Kidney (tissue), 14 donors: ENCODE results near the gene ITGA2. TPM values are rescaled to one million over a fixed set of nuclear protein-coding genes. Genes with fewer than 3 reads are reported as not detected.
A peak's percentile ranks its signal among the peaks of the same experiment; 100 is the strongest.

Experiments
- DNase-seq, 5 donors: peaks; one replicate each; pipeline ENCODE4 v3.0.0-alpha.2; 2013 to 2020
- FAIRE-seq: peaks from 2 replicates; lab custom pipeline; 2012; peaks lifted over from hg19 to GRCh38; lab: Jason Lieb, UNC
- H3K27ac ChIP-seq, 2 donors: one replicate each; pipeline ENCODE4 v1.7.0; 2013; ENCODE audit warnings: low read depth in 2 of 2, low read length in 2 of 2, inconsistent platforms in 1 of 2
- H3K27me3 ChIP-seq: one replicate; pipeline ENCODE4 v1.7.1; 2013; ENCODE audit warnings: low read length, inconsistent platforms; ENCODE audit not compliant: control insufficient read depth, insufficient read depth
- H3K36me3 ChIP-seq, 3 donors: one replicate each; pipeline versions ENCODE4 v1.7.0 to v1.7.1; 2013; ENCODE audit warnings: low read length in 3 of 3, control low read depth in 1 of 3, inconsistent platforms in 1 of 3; ENCODE audit not compliant: insufficient read depth in 3 of 3, control insufficient read depth in 2 of 3
- H3K4me1 ChIP-seq, 3 donors: one replicate each; pipeline versions ENCODE4 v1.7.0 to v1.7.1; 2013; ENCODE audit warnings: low read length in 3 of 3, inconsistent platforms in 1 of 3, low read depth in 1 of 3; ENCODE audit not compliant: control insufficient read depth in 2 of 3, insufficient read depth in 2 of 3
- H3K4me3 ChIP-seq, 3 donors: one replicate each; pipeline versions ENCODE4 v1.7.0 to v1.8.1; 2013; ENCODE audit warnings: low read length in 3 of 3, control low read depth in 1 of 3, inconsistent platforms in 1 of 3
- H3K9ac ChIP-seq, 3 donors: one replicate each; pipeline versions ENCODE4 v1.7.0 to v1.7.1; 2013; ENCODE audit warnings: low read length in 3 of 3, control low read depth in 1 of 3, inconsistent platforms in 1 of 3
- H3K9me3 ChIP-seq, 3 donors: one replicate each; pipeline versions ENCODE4 v1.7.0 to v1.7.1; 2013; ENCODE audit warnings: low read length in 3 of 3, control low read depth in 1 of 3, inconsistent platforms in 1 of 3; ENCODE audit not compliant: control insufficient read depth in 2 of 3, insufficient read depth in 1 of 3
- intact Hi-C: fragments of 100-400 bp; cut with DNase I; formaldehyde crosslinking; loops from one replicate; pipeline ENCODE4 v1.11.1; 2022
- polyA plus RNA-seq: library from polyadenylated mRNA; stranded (reverse); fragments of 350-450 nt; fragmentation: Illumina TruSeq; extraction: RNeasy Lipid Tissue Mini Kit (QIAGEN cat#74804); gene quantifications from one replicate; pipeline ENCODE4 v1.2.3, GENCODE V29; 2014; ENCODE audit warnings: low read depth, low replicate concordance; ENCODE audit not compliant: insufficient read depth
- total RNA-seq: library from RNA; stranded (reverse); fragmentation: NEBNext Ultra II Directional; extraction: Animal tissue kit (Norgen Biotek cat#: 25700); gene quantifications from one replicate; pipeline ENCODE4 v1.2.1, GENCODE V29; 2021
- TF ChIP-seq, protein P1 (sequence below): IDR thresholded peaks from 3 replicates; pipeline ENCODE4 v1.5.1; 2012; ENCODE audit warnings: mild to moderate bottlenecking, moderate library complexity, borderline replicate concordance; ENCODE audit not compliant: insufficient read depth; ENCODE audit errors: extremely low read depth
- donor health status: control.
- donor health status: control.
- donor health status: control.
- donor health status: control.
- donor health status: control.
- donor health status: DM: yes; HTN: yes; CAD: no.
- donor health status: Normal renal cell carcinoma (clear cell type).

Gene ITGA2
- total and polyA plus RNA-seq, 2 donors from 2014 or later: 4.9 to 44.5 TPM

- H3K9me3 ChIP-seq: no peaks in the 10 kb centered on the region
- H3K36me3 ChIP-seq: no peaks in the 10 kb centered on the region
- TF ChIP-seq, protein P1, sequence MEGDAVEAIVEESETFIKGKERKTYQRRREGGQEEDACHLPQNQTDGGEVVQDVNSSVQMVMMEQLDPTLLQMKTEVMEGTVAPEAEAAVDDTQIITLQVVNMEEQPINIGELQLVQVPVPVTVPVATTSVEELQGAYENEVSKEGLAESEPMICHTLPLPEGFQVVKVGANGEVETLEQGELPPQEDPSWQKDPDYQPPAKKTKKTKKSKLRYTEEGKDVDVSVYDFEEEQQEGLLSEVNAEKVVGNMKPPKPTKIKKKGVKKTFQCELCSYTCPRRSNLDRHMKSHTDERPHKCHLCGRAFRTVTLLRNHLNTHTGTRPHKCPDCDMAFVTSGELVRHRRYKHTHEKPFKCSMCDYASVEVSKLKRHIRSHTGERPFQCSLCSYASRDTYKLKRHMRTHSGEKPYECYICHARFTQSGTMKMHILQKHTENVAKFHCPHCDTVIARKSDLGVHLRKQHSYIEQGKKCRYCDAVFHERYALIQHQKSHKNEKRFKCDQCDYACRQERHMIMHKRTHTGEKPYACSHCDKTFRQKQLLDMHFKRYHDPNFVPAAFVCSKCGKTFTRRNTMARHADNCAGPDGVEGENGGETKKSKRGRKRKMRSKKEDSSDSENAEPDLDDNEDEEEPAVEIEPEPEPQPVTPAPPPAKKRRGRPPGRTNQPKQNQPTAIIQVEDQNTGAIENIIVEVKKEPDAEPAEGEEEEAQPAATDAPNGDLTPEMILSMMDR: no peak
- intact Hi-C loops: no loop called here
- H3K27me3 ChIP-seq: no peaks in the 10 kb centered on the region
- H3K4me1 ChIP-seq: no peaks in the 10 kb centered on the region
- no peak overlapping the region for H3K4me3 ChIP-seq
- H3K27ac ChIP-seq: no peak overlapping the region
- DNase-seq: no peak
- H3K9ac ChIP-seq: no peak overlapping the region
- no peak for FAIRE-seq
These were observed 139.3 kb downstream of the ITGA2 start for GRCh38 chr5:53128481-53128880.

GRCh38 chr5:53130266-53130665, 141.1 kb downstream of the ITGA2 start:
- no peak for FAIRE-seq
- intact Hi-C loops: no loop called here

GRCh38 chr5:53133020-53133419, 143.9 kb downstream of the ITGA2 start:
- intact Hi-C loops: no loop called here
- Histone ChIP-seq H3K9me3 (no peaks in the 10 kb centered on the region), H3K27ac (no peak overlapping the region), H3K36me3 (no peaks in the 10 kb centered on the region), H3K27me3 (no peaks in the 10 kb centered on the region), H3K9ac (no peak overlapping the region), H3K4me1 (no peaks in the 10 kb centered on the region), H3K4me3 (no peak overlapping the region)
- FAIRE-seq (no peak), DNase-seq (no peak)
- TF ChIP-seq, protein P1: no peak

More at GRCh38 chr5:53130266-53130665, 141.1 kb downstream of the ITGA2 start:
- peak in 1 of 5 donors; percentile 3 for DNase-seq
- Histone ChIP-seq H3K9ac (no peak overlapping the region), H3K27ac (no peak overlapping the region), H3K27me3 (no peaks in the 10 kb centered on the region), H3K4me1 (no peaks in the 10 kb centered on the region), H3K4me3 (no peak overlapping the region), H3K9me3 (no peaks in the 10 kb centered on the region), H3K36me3 (no peaks in the 10 kb centered on the region)
- TF ChIP-seq, protein P1: no peak

Other genes starting within 250 kb of the ITGA2 start
- 65.6 TPM for gene ITGA1, start 201.4 kb upstream of the ITGA2 start, total RNA-seq
- 13.3 TPM for gene ITGA1, start 201.4 kb upstream of the ITGA2 start, polyA plus RNA-seq
- gene PELO, start 201.4 kb upstream of the ITGA2 start, total RNA-seq: 38.7 TPM
- gene PELO, start 201.4 kb upstream of the ITGA2 start, polyA plus RNA-seq: 29.6 TPM
- gene MOCS2, start 120.4 kb downstream of the ITGA2 start, total RNA-seq: 52.2 TPM
- 168 TPM for gene MOCS2, start 120.4 kb downstream of the ITGA2 start, polyA plus RNA-seq